GM19328 (cell line): ENCODE measurements around the gene ERCC6L2.

ENCODE experiments used
- ATAC-seq: cut with Tn5 transposase; IDR thresholded peaks from one replicate; pipeline ENCODE4 v1.9.1; 2021; ENCODE audit warnings: mild to moderate bottlenecking, moderate library complexity; ENCODE audit not compliant: unreplicated experiment

ERCC6L2 gene

GRCh38 chr9:95971815-95972214, 96.3 kb downstream of the ERCC6L2 start:
- no peak for ATAC-seq

DNA sequence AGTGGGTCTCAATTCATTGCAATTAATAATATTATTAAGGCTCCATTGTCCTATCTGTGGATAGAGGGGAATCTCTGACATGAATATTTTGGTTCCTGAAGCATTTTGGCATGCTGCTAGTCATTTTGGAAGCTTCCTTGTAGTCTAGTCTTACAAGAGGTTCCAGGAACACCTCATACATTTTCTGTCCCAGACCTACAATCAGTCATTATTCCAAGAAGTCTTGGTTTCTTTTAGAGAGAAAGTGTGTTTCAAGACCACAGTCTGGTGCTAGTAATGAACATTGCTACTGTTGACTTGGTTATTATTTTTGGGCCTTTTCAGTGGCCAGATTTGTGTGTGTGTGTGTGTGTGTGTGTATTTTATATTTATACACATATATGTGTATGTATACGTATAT, 98.9 kb downstream of the ERCC6L2 start:
- no peak for ATAC-seq

DNA sequence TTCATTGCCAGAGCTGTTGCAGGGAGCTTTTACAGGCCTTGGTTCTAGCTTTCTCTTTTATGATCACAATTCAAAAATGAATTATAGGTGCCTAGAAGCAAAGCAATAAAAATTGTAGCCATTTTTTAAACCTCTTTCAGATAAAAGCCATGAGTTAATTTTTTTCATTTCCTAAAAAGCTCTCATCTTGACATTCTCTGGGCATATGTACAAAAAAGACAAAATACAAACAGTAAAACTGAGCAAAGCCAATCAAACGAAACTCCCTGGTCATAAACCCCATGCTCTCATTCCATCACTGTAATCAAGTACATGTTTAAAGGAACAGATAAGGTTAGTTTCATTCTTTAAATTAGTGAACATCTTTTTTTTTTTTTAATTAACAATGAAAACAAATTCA, 101.9 kb downstream of the ERCC6L2 start:
- no peak for ATAC-seq

DNA sequence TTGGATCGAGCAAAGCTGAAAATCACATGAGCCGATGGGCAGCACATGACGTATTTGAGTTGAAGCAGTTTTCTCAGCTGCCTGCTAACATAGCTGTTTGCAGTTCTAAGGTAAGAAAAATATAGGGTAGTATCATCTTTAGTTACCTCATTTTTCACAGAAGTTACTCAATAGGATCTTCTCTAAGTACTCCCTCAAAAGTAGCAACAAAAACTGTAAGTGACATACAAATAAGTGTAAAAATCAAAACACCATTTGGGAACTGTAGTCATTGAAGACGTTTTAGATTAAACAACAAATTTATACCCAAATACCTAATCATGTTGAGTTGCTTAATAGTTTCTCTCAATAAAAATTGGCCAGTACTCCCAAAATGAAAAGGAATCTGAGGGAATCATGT, 102.6 kb downstream of the ERCC6L2 start:
- no peak for ATAC-seq

DNA sequence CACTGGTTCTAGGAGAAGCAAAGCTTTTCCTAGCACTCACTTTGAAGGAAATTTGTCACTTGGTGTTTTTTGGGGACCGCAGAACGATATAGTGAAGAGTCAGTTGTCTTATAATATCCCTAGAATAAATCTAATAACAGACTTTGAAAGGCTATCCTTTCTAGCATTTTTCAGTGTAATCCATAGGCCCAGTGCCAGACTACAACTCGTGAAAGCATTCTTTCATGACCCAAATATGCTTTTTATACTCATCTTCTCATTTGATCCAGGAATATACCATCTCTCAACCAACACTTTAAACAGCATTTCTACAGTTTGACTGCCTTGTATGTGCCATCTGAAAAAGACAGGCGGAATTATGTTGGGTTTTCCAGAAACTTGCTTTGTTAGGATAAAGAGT, 104.0 kb downstream of the ERCC6L2 start:
- no peak for ATAC-seq

GRCh38 chr9:95980262-95981125, 105.0 kb downstream of the ERCC6L2 start:
- ATAC-seq: no peak

DNA sequence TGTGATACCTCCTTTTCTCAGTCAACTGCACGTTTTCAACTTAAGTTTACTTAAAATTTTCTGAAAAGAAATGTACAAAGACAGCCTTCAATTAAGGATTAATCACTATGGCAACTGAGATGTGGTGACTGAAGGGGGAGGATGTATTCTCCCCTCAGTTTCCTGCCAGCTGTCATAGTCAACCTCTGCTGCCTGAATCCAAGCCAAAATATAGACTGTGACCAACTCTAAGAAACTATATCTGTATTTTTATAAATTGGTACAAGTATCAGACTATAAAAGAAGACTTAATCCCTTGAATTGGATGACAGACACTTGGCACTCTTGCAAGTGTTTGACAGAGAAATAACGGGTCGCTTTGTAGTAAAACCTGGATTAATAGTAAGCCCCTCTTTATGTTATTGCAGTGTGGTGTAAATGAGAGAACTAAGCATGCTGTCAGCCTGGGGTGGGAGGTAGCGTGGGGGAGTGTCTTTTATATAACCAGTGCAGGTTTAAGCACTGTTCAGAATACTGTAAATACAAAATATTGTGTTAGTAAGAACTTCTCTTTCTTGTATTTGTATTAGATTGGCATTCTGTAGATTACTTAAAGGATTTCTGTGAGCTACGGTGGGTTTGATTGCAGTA, 106.4 kb downstream of the ERCC6L2 start:
- ATAC-seq: no peak

- ATAC-seq: no peak
Measured at GRCh38 chr9:95985440-95986055, 110.1 kb downstream of the ERCC6L2 start.

GRCh38 chr9:95989297-95989696, 113.8 kb downstream of the ERCC6L2 start:
- no peak for ATAC-seq

- ATAC-seq: no peak
Measured at GRCh38 chr9:95991326-95991725, 115.8 kb downstream of the ERCC6L2 start.

- ATAC-seq: no peak
Measured at GRCh38 chr9:95992536-95992935, 117.0 kb downstream of the ERCC6L2 start.

GRCh38 chr9:95993337-95993736, 117.8 kb downstream of the ERCC6L2 start:
- no peak for ATAC-seq

DNA sequence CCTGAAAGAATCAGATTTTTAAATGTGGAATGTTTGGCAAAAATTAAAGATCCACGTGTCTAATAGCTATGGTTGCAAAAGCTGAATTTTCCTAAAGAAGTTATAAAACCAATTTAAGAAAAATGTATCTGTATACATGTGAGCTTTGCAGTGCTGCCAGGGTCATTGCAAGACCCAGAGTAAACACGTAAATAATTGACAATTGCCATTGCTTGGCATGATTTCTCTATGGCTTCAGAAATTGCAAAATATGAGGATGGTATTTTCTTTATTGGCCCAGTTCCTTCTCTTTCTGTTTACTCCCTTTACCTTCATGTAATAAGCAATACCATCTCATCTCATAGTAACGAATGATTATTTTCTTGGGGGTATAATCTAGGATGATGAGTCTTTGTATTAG, 123.9 kb downstream of the ERCC6L2 start:
- no peak for ATAC-seq

DNA sequence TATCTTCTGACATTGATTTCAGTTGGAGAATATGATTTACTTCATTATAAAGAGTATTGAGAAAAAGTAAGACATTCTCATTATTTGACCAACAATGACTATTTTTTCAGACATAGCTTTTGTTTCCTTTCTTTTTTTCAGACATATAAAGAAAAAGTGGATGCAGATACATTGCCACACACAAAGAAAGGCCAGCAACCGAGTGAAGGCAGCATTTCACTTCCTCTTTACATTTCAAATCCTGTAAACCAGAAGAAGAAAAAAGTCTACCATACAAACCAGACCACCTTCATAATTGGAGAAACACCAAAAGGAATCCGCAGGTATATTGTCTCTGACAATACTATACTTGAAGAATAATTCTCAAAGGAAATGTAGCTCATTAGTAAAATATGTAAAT, 128.9 kb downstream of the ERCC6L2 start:
- no peak for ATAC-seq

DNA sequence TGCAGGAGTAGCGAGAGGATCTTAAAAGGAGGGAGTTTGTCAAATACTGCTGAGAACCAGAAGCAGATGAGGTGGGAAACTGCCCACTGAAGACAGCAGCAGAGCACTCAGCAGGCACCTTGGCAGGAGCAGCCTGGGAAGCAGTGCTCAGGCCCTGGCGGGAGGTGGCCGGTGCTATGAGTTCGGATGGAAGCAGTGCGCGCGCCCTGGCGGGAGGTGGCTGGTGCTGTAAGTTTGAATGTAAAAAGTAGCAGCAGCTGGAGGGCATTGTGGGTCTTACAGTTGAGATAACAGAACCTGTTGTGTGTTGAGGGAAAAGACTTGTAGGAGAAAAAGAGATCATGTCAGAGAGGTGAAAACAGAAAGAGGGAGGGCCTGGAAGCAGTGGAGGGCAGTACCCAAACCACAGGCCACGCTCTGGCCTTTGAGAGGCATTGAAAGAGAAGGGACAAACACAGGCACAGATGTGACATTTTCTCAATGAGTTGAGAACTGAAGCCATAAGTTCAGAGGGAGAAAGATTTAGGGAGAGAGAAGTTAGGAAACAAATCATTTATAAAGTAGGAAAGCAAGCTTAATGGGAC, 130.9 kb downstream of the ERCC6L2 start:
- no peak for ATAC-seq

DNA sequence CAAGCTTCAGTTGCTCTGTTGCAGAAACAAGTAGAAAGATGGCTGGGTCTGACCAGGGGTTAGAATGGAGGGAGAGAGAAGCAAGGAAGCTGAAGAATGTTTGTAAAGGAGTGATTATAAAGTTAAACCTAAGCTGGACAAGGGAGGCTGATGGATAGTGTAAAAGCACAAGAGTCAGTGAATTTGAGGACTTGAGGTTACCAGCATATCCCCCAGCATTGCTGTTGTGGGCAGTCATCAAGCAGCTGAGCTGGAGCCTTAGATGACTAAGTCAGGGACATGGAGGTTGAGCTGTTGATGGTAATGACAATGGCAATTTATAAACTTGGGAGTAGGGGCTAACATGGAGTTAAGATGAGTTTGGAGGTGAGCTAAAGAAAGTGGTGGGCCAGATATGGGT, 131.5 kb downstream of the ERCC6L2 start:
- no peak for ATAC-seq

DNA sequence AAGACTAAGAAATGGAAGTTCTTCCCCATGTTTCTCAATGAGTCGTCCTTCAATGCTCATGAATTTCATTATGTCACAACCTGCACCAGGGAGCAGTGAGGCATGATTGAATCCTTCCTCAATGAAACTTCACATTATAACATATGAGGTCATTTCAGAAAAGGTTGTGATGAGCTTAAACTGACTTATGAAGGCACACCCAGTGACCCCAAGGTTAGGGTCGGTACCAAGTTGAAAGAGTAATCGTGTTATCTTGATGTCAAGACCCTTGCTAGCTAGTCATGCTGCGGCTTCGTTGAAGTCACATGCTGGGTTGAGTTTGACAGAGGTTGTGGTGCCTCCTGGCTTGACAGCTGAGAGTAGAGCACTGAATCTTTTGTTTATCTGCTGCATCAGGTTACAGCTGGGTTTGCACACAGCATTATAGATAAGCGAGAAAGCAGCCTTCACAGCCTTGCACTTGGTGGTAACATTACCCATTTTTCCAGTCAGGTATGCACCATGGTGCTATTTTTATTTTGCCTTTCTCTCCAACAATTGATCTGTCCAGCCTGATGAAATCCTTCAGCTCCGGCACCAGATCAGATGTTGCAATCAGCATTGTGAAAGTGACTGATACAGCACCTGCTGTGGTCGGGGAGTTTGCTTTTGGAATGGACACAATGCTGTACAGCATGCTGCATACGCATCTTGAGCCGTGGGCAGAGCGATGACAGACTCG, 133.2 kb downstream of the ERCC6L2 start:
- ATAC-seq: no peak

DNA sequence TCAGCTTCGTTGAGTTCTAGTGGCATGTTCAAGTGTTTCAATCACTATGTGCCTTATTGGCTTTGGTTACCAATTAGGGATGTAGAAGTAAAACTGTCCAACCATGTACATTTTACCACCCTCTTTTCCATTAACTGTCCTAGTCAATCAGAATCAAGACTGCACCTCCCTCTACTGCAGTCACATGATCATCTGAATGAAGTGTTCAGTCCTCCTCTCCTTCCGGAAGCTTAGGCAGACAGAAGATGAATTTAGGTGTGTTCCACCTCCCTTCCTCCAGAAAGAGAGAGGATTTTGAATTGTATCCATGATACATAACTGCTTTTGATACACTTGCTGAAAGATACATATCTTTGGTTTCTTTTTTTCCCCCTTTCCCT, 133.7 kb downstream of the ERCC6L2 start:
- no peak for ATAC-seq

GRCh38 chr9:96009690-96010472, 134.4 kb downstream of the ERCC6L2 start:
- no peak for ATAC-seq

DNA sequence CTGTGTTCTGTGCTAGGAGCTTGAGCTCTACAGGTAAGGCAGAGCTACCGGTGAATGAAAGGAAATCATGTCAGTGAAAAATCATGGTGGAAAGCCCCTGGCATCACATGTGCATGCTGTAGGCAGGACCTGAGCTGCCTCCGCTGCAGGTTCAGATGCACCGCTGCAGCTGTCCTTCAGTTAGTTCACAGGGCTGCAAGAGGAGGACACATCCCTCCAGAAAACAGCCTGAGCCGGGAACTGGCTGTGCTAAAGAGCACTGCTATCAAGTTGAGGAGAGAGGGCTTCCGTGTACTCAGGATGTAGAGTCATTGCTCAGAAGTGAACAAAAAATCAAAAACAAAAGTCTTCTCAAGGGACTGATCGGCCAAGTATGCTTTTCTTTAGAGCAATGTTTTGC, 138.6 kb downstream of the ERCC6L2 start:
- no peak for ATAC-seq
